Measurements from ENCODE around the gene TST. TPM values are rescaled to one million over a fixed set of nuclear protein-coding genes. Genes with fewer than 3 reads are reported as not detected.

TST gene
- polyA plus RNA-seq, 1 donor from 2014 or later, result 5.4 TPM

DNA sequence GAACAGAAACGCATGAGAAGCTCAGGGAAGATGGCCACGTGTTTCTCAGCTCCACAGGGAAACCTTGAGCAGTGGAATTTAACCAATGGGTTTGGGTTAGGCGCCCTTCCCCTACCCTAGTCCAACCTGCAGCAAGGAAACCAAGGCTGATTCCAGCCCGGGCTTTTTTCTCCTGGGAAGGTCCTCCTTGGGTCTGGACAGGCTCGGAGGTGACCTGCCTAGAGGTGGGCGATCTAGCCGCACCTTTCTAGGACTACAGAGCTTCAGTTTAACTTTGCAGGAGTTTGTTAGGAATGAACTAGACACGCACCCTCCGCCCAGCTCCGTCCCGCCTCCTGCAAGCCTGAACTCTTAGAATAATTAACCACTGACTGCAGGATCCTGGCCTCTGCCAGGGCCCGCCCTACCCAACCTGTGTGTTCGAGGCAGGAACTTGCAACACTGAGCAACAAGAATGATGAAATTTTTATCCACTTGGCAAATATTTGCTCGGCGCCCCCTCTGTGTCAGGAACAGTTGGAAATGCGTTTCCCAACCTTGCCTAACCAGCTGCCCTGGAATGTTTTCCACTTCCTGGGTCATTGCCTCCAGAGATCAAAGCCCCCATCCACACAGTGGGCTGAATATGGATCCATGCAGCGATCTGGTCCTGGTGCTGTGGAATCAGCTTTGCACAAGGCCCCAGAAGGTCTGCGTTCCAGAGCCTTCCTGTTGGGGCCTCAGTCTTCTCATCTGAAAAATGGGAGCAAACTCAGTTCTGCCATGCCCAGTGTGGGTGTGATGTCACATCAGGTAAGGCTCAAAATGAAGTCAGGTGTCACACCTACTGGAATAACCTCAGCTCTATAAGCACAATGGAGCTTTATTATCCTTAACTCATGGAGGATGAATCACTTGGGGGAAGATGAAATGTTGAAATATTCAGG, 13.6 kb upstream of the TST start:
- Histone ChIP-seq H4K20me1 (ENCODE audit: insufficient read depth) (no peaks in the 10 kb centered on the region), H3K36me3 (ENCODE audit: insufficient read depth, low read length) (no peaks in the 10 kb centered on the region), H3F3A (ENCODE audit: insufficient read depth, low read length, poor library complexity, severe bottlenecking) (no peaks in the 10 kb centered on the region), H3K27ac (ENCODE audit: low read length) (no peak overlapping the region), H3K4me3 (ENCODE audit: low read length) (no peak overlapping the region), H3K27me3 (ENCODE audit: insufficient read depth, low read depth, low read length) (no peaks in the 10 kb centered on the region), H3K4me2 (ENCODE audit: low read length) (no peak overlapping the region), H3K9me2 (ENCODE audit: insufficient read depth, low read length) (no peaks in the 10 kb centered on the region), H3K79me2 (replicated peaks; ENCODE audit: insufficient read depth, low read length) (no peaks in the 10 kb centered on the region), H3K9ac (ENCODE audit: low read length) (no peak overlapping the region), H3K9me3 (ENCODE audit: low read length) (no peaks in the 10 kb centered on the region), H2AFZ (ENCODE audit: low read depth, low read length) (no peak overlapping the region)
- TF ChIP-seq SMC3 (conservative IDR thresholded peaks at IDR 0.05; ENCODE audit: poor library complexity) (no peak), EZH2 (IDR thresholded peaks at IDR 0.05; ENCODE audit: borderline replicate concordance, insufficient read depth, low read length, poor library complexity, severe bottlenecking) (no peak), POLR2AphosphoS5 (IDR thresholded peaks at IDR 0.05) (no peak), TAF1 (IDR thresholded peaks at IDR 0.05; ENCODE audit: low read depth) (no peak), EP300 (conservative IDR thresholded peaks at IDR 0.05; ENCODE audit: poor library complexity, severe bottlenecking) (no peak), MXI1 (conservative IDR thresholded peaks at IDR 0.05; ENCODE audit: poor library complexity, severe bottlenecking) (no peak), RAD21 (conservative IDR thresholded peaks at IDR 0.05) (no peak)
- TF ChIP-seq, protein P1, sequence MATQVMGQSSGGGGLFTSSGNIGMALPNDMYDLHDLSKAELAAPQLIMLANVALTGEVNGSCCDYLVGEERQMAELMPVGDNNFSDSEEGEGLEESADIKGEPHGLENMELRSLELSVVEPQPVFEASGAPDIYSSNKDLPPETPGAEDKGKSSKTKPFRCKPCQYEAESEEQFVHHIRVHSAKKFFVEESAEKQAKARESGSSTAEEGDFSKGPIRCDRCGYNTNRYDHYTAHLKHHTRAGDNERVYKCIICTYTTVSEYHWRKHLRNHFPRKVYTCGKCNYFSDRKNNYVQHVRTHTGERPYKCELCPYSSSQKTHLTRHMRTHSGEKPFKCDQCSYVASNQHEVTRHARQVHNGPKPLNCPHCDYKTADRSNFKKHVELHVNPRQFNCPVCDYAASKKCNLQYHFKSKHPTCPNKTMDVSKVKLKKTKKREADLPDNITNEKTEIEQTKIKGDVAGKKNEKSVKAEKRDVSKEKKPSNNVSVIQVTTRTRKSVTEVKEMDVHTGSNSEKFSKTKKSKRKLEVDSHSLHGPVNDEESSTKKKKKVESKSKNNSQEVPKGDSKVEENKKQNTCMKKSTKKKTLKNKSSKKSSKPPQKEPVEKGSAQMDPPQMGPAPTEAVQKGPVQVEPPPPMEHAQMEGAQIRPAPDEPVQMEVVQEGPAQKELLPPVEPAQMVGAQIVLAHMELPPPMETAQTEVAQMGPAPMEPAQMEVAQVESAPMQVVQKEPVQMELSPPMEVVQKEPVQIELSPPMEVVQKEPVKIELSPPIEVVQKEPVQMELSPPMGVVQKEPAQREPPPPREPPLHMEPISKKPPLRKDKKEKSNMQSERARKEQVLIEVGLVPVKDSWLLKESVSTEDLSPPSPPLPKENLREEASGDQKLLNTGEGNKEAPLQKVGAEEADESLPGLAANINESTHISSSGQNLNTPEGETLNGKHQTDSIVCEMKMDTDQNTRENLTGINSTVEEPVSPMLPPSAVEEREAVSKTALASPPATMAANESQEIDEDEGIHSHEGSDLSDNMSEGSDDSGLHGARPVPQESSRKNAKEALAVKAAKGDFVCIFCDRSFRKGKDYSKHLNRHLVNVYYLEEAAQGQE (IDR thresholded peaks at IDR 0.05; ENCODE audit: borderline replicate concordance), result no peak
- TF ChIP-seq, protein P2, sequence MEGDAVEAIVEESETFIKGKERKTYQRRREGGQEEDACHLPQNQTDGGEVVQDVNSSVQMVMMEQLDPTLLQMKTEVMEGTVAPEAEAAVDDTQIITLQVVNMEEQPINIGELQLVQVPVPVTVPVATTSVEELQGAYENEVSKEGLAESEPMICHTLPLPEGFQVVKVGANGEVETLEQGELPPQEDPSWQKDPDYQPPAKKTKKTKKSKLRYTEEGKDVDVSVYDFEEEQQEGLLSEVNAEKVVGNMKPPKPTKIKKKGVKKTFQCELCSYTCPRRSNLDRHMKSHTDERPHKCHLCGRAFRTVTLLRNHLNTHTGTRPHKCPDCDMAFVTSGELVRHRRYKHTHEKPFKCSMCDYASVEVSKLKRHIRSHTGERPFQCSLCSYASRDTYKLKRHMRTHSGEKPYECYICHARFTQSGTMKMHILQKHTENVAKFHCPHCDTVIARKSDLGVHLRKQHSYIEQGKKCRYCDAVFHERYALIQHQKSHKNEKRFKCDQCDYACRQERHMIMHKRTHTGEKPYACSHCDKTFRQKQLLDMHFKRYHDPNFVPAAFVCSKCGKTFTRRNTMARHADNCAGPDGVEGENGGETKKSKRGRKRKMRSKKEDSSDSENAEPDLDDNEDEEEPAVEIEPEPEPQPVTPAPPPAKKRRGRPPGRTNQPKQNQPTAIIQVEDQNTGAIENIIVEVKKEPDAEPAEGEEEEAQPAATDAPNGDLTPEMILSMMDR (IDR thresholded peaks at IDR 0.05; ENCODE audit: poor library complexity, severe bottlenecking), result no peak

DNA sequence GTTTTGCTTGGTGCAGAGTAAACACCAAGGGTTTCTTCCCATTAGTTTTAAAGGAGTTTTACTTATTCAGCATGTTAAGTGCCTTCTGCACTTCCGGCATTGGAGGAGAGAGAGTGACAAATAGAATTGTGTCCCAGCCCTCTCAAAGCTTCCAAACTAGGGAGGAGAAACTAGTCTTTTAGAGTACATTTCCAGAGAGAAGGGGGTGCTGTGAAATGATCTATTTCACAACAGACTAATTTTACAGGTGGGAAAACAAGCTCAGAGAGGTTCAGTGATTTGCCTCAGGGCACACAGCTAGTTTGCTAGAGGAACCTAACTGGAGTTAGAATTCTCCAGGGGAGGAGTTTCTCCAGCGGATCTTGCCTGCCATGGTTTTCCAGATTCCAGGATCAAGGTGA, 12.9 kb upstream of the TST start:
- Histone ChIP-seq H3K27me3 (ENCODE audit: insufficient read depth, low read depth, low read length) (no peaks in the 10 kb centered on the region), H3K9me2 (ENCODE audit: insufficient read depth, low read length) (no peaks in the 10 kb centered on the region), H3K4me2 (ENCODE audit: low read length) (no peak overlapping the region), H3K27ac (ENCODE audit: low read length) (no peak overlapping the region), H3K9ac (ENCODE audit: low read length) (no peak overlapping the region), H3K36me3 (ENCODE audit: insufficient read depth, low read length) (no peaks in the 10 kb centered on the region), H4K20me1 (ENCODE audit: insufficient read depth) (no peaks in the 10 kb centered on the region), H3K9me3 (ENCODE audit: low read length) (no peaks in the 10 kb centered on the region), H3K79me2 (replicated peaks; ENCODE audit: insufficient read depth, low read length) (no peaks in the 10 kb centered on the region), H3F3A (ENCODE audit: insufficient read depth, low read length, poor library complexity, severe bottlenecking) (no peaks in the 10 kb centered on the region), H2AFZ (ENCODE audit: low read depth, low read length) (no peak overlapping the region), H3K4me3 (ENCODE audit: low read length) (no peak overlapping the region)
- TF ChIP-seq RAD21 (conservative IDR thresholded peaks at IDR 0.05) (no peak), POLR2AphosphoS5 (IDR thresholded peaks at IDR 0.05) (no peak), MXI1 (conservative IDR thresholded peaks at IDR 0.05; ENCODE audit: poor library complexity, severe bottlenecking) (no peak), SMC3 (conservative IDR thresholded peaks at IDR 0.05; ENCODE audit: poor library complexity) (no peak), EP300 (conservative IDR thresholded peaks at IDR 0.05; ENCODE audit: poor library complexity, severe bottlenecking) (no peak), TAF1 (IDR thresholded peaks at IDR 0.05; ENCODE audit: low read depth) (no peak), EZH2 (IDR thresholded peaks at IDR 0.05; ENCODE audit: borderline replicate concordance, insufficient read depth, low read length, poor library complexity, severe bottlenecking) (no peak)
- TF ChIP-seq, protein P2 (IDR thresholded peaks at IDR 0.05; ENCODE audit: poor library complexity, severe bottlenecking), result no peak
- TF ChIP-seq, protein P1 (IDR thresholded peaks at IDR 0.05; ENCODE audit: borderline replicate concordance), result no peak
